ENCODE results near the gene NOP53. TPM values are rescaled to one million over a fixed set of nuclear protein-coding genes. Genes with fewer than 3 reads are reported as not detected.

The NOP53 gene
- total and polyA plus RNA-seq, 2 of the 13 experiments (the other 11 are each of a cell fraction or from before 2014, with no cell fraction given), result 53.9 to 141 TPM

DNA sequence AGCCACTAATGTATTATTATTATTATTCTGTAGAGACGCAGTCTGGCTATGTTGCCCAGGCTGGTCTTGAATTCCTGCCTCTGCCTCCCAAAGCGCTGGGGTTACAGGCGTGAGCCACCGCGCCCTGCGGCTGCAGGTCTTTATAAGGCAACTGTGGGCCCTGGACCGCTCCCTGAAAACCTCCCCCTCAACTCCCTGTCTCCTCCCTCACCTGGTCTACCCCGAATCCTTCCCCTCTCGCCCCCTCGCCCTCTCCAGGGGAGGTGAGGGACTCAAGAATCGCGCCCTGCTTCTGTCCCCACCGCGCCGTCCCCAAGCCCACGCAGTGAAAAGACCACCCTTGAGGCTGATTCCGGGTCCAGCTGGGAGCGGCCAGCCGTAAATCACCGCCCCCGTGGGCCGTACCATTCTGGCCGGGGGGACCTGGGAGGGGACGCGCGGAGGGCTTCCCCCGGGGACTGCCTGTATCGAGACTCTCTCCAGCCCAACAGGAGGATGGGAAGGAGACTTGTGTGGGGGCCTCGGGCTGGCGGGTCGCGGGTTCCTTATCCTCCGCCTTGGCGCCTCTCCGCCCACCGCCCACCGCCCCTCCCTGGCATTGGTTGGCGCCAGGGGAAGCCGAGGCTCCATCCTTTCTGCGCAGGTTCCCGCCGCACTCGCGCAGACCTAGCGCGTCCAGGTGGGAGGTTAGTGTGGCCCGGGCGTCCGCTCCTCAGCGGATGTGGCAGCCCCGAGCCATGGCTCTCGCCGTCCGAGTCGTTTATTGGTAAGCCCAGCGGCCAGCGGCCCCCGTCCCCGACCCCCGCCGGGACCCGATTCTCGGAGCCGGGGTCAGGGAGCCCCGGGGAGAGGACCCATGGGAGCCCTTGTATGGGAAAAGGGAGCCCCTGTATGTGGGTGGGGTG lies 33.0 kb downstream of the NOP53 start, which contains the start of gene SELENOW (continued):
- TF ChIP-seq ZNF318 (CRISPR knock-in tag; IDR thresholded peaks at IDR 0.05), result peak; percentile 17; the same call in 1 of the 2 replicates
- no peak for TF ChIP-seq ZNF296 (CRISPR knock-in tag; conservative IDR thresholded peaks at IDR 0.05)
- TF ChIP-seq NFYC (CRISPR knock-in tag; IDR thresholded peaks at IDR 0.05), result no peak
- TF ChIP-seq SKI (IDR thresholded peaks at IDR 0.05; ENCODE audit: partially characterized antibody), result no peak
- peak; percentile 77; the same call in 1 of the 2 replicates for TF ChIP-seq ZNF552 (CRISPR knock-in tag; IDR thresholded peaks at IDR 0.05; ENCODE audit: borderline replicate concordance)
- TF ChIP-seq ZFP62 (CRISPR knock-in tag; IDR thresholded peaks at IDR 0.05), result no peak
- 0 out of 2 replicates have a peak, but pooled peaks have one; percentile 26 for TF ChIP-seq SRF (IDR thresholded peaks at IDR 0.05; ENCODE audit: low read depth, low read length)
- TF ChIP-seq ZBTB7B (CRISPR knock-in tag; IDR thresholded peaks at IDR 0.05), result peak; percentile 99
- TF ChIP-seq MTA3 (CRISPR knock-in tag; IDR thresholded peaks at IDR 0.05), result no peak
- no peak for TF ChIP-seq SNAPC2 (CRISPR knock-in tag; IDR thresholded peaks at IDR 0.05)
- TF ChIP-seq, protein P1, sequence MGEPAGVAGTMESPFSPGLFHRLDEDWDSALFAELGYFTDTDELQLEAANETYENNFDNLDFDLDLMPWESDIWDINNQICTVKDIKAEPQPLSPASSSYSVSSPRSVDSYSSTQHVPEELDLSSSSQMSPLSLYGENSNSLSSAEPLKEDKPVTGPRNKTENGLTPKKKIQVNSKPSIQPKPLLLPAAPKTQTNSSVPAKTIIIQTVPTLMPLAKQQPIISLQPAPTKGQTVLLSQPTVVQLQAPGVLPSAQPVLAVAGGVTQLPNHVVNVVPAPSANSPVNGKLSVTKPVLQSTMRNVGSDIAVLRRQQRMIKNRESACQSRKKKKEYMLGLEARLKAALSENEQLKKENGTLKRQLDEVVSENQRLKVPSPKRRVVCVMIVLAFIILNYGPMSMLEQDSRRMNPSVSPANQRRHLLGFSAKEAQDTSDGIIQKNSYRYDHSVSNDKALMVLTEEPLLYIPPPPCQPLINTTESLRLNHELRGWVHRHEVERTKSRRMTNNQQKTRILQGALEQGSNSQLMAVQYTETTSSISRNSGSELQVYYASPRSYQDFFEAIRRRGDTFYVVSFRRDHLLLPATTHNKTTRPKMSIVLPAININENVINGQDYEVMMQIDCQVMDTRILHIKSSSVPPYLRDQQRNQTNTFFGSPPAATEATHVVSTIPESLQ (CRISPR knock-in tag; conservative IDR thresholded peaks at IDR 0.05), result no peak
- peak; percentile 73 for TF ChIP-seq MYC (CRISPR knock-in tag; IDR thresholded peaks at IDR 0.05; ENCODE audit: borderline replicate concordance)
- no peak for TF ChIP-seq ZBTB8A (CRISPR knock-in tag; IDR thresholded peaks at IDR 0.05; ENCODE audit: borderline replicate concordance, low read depth)
- no peak for TF ChIP-seq ATAD3A (CRISPR knock-in tag; IDR thresholded peaks at IDR 0.05)
- no peak; the same call in 1 of the 2 replicates for TF ChIP-seq AFF4 (CRISPR knock-in tag; IDR thresholded peaks at IDR 0.05)
